Epithelial cell of prostate (primary cell): Measurements from ENCODE around the gene DNAAF5.

Experiments used
- DNase-seq: peaks from one replicate; pipeline ENCODE4 v3.0.0-alpha.2; 2011; ENCODE audit warnings: low read depth, low spot score
- H3K27ac ChIP-seq: fragments of 450-650 bp; 2 replicates; pipeline ENCODE4 v1.5.1; 2017; ENCODE audit warnings: mild to moderate bottlenecking

Gene DNAAF5

GRCh38 chr7:703049-703448 lies 23.4 kb upstream of the DNAAF5 start:
- DNase-seq = no peak
- H3K27ac ChIP-seq = no peak overlapping the region

- DNase-seq = no peak
Measured at GRCh38 chr7:706721-707120, 19.8 kb upstream of the DNAAF5 start.

GRCh38 chr7:707296-708000 lies 19.1 kb upstream of the DNAAF5 start:
- H3K27ac ChIP-seq = no peak overlapping the region
- no peak for DNase-seq

More at GRCh38 chr7:706721-707120, 19.8 kb upstream of the DNAAF5 start:
- no peak overlapping the region for H3K27ac ChIP-seq

GRCh38 chr7:710161-710560 lies 16.3 kb upstream of the DNAAF5 start:
- no peak overlapping the region for H3K27ac ChIP-seq
- no peak for DNase-seq

- DNase-seq = no peak
- H3K27ac ChIP-seq = no peak overlapping the region
Measured at GRCh38 chr7:711093-711921, 15.2 kb upstream of the DNAAF5 start.

GRCh38 chr7:711922-712380 lies 14.5 kb upstream of the DNAAF5 start:
- no peak overlapping the region for H3K27ac ChIP-seq
- DNase-seq = no peak

- H3K27ac ChIP-seq = no peak overlapping the region
- DNase-seq = no peak
Measured at GRCh38 chr7:712381-713138, 13.9 kb upstream of the DNAAF5 start.

- no peak for DNase-seq
- H3K27ac ChIP-seq = no peak overlapping the region
Measured at GRCh38 chr7:713139-713457, 13.4 kb upstream of the DNAAF5 start.

- DNase-seq = no peak
- H3K27ac ChIP-seq = no peak overlapping the region
Measured at GRCh38 chr7:713488-714230, 12.8 kb upstream of the DNAAF5 start.

GRCh38 chr7:714251-714671 lies 12.2 kb upstream of the DNAAF5 start:
- DNase-seq = no peak
- no peak overlapping the region for H3K27ac ChIP-seq

- no peak overlapping the region for H3K27ac ChIP-seq
- DNase-seq = no peak
Measured at GRCh38 chr7:716222-716621, 10.3 kb upstream of the DNAAF5 start.

GRCh38 chr7:716636-717035 lies 9.9 kb upstream of the DNAAF5 start:
- no peak overlapping the region for H3K27ac ChIP-seq
- no peak for DNase-seq

GRCh38 chr7:721619-722248 lies 4.8 kb upstream of the DNAAF5 start:
- H3K27ac ChIP-seq = no peak overlapping the region
- DNase-seq = no peak

GRCh38 chr7:723541-723940 lies 3.0 kb upstream of the DNAAF5 start:
- no peak overlapping the region for H3K27ac ChIP-seq
- no peak for DNase-seq

GRCh38 chr7:724298-724697 lies 2.2 kb upstream of the DNAAF5 start:
- no peak for DNase-seq
- no peak overlapping the region for H3K27ac ChIP-seq

- no peak for DNase-seq
- peak overlapping the region; percentile 57 for H3K27ac ChIP-seq
Measured at GRCh38 chr7:725223-726005, 1.1 kb upstream of the DNAAF5 start.

GRCh38 chr7:726854-727103 lies 280 bp downstream of the DNAAF5 start:
- H3K27ac ChIP-seq = peak overlapping the region; percentile 57

GRCh38 chr7:727104-727805 lies 756 bp downstream of the DNAAF5 start, which contains the start of gene PRKAR1B:
TSS of gene PRKAR1B (minus strand) at chr7:727281. CDS start at chr7:711505, 15,776 bp downstream.
- no peak for DNase-seq
- peak within 1 kb of the TSS; percentile 57 for H3K27ac ChIP-seq

More at GRCh38 chr7:726854-727103, 280 bp downstream of the DNAAF5 start:
- no peak for DNase-seq
